Brain pericyte (primary cell): Measurements from ENCODE around the gene KHDC1.
"Not testable (repeated sequence)": the region's sequence is repeated elsewhere in the genome, so short reads cannot be mapped to it uniquely, and the experiment has no call there.

Experiments
- DNase-seq: peaks from one replicate; pipeline ENCODE4 v3.0.0-alpha.2; 2012; ENCODE audit warnings: low read depth, low spot score

KHDC1 gene

GRCh38 chr6:73250016-73250415 is 13.0 kb downstream of the KHDC1 start:
- no peak for DNase-seq

- DNase-seq: no peak
Observed at GRCh38 chr6:73248192-73248903, 14.6 kb downstream of the KHDC1 start.

DNA sequence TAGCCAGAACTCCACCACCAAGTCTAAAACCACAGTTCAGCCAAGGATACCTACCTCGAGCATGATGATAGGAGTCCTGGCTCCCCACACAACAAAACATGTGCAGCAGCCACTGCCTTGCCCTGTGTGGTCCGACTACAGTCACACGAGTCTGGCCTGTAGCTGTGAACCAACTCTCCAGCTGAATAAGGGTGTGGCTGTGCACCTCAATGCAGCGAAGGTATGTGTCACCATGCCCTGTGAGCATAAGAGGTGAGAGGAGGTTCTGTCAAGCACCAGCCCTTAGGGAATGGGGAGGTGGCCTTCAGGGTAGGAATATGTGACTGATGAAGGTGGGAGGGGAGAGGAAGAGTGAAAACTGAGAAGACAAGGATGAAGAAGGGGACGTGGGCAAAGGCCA is 21.0 kb downstream of the KHDC1 start:
- no peak for DNase-seq

GRCh38 chr6:73240730-73241129 is 22.3 kb downstream of the KHDC1 start:
- DNase-seq: no peak

DNA sequence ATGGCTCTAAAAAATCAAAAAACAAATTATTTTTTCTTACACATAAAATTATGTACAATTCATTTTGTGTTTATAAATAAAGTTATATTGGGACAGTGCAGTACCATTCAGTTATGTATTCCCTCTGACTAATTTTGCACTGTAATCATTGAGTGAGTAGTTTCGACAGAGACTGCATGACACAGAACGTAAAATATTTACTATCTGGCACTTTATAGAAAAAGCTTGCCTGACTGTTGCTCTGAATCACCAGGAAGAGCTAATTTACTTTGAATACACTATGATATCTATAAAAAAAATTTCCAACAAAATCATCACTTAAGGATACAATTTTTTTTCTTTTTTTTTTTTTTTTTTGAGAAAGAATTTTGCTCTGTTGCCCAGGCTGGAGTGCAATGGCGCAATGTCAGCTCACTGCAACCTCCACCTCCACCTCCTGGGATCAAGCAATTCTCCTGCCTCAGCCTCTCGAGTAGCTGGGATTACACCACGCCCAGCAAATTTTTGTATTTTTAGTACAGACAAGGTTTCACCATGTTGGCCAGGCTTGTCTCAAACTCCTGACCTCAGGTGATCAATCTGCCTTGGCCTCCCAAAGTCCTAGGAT is 26.7 kb downstream of the KHDC1 start:
- DNase-seq: no peak

DNA sequence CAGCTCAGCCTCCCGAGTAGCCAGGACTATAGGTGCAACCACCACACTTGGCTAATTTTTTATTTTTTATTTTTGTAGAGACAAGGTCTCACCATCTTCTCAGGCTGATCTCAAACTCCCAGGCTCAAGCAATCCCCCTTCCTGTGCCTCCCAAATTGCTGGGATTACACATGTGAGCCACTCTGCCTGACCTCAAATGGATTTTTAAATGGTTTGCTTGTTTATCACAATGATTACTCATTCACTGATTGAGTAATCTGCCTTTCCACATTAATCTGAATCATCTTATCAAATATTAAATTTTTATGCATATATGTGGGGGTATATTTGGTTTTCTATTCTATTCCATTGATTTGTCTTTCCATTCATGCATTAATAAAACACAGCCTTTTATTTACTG is 28.3 kb downstream of the KHDC1 start:
- DNase-seq: no peak

- not testable (repeated sequence) for DNase-seq
Observed at GRCh38 chr6:73233971-73234370, 29.0 kb downstream of the KHDC1 start.

- no peak for DNase-seq
Observed at GRCh38 chr6:73233048-73233447, 29.9 kb downstream of the KHDC1 start.

- no peak for DNase-seq
Observed at GRCh38 chr6:73231986-73232391, 31.0 kb downstream of the KHDC1 start.

DNA sequence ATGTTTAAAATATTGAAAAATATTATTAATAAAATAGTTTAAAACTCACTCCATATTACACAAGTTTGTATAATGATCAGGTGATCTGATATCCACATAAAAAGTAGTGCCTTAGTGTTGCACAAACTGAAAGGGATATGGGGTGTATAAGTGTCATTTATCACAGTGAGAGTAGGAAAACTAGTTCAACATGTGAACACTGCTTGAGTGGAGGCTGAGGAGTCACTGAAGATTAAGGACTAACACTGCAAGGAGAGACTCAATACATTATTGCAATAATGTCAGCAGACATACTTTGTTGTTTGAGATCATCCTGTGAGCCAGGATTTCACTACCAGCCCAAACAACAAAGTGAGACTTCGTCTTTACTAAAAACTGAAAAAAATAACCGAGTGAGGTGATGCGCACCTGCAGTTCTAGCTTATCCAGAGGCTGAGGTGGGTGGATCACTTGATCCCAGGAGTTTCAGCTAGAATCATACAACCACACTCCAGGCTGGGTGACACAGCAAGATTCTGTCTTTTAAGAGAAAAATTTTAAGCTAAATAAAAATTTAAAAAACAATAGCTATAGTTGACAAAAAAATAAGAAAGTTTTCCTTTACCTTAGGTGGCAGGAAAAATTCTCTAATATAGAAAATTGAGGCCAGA is 35.3 kb downstream of the KHDC1 start:
- DNase-seq: no peak

- DNase-seq: no peak
Observed at GRCh38 chr6:73225396-73225795, 37.6 kb downstream of the KHDC1 start, which contains the start of gene KHDC1L. Gene KHDC1L, minus strand, starts transcription at chr6:73225496. Its CDS starts 88 bp downstream, at chr6:73225408.

- DNase-seq: no peak
Observed at GRCh38 chr6:73216859-73217258, 46.1 kb downstream of the KHDC1 start.

GRCh38 chr6:73209117-73209516 is 53.9 kb downstream of the KHDC1 start:
- no peak for DNase-seq

DNA sequence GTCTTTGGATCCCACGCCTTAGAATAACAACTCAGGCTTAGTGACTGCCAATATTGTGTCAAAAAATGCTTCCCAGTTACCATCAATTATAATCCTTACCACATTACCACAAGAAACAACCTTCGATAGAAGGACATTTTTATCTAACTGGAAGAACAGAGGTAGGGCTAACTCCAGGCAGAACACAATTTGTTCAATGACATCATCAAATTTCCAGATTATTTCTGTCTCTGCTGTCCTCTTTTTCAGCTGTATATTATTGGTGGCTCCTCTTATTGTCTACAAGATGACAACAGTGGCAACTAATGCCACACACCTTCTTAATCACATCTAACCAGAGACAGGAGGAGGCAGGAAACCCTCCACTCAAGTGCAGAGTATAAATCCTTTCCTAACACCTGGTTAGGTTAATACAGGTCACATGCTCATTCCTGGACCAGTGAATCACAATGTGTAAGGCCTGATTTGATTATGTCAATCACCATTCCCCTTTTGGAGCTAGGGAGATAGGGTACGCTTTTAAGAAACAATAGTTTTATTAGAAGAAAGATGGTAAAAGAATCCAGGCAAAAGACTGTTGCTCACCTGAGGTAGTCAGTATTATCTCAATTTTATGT is 55.7 kb downstream of the KHDC1 start:
- no peak for DNase-seq

GRCh38 chr6:73204252-73204651 is 58.7 kb downstream of the KHDC1 start:
- no peak for DNase-seq

DNA sequence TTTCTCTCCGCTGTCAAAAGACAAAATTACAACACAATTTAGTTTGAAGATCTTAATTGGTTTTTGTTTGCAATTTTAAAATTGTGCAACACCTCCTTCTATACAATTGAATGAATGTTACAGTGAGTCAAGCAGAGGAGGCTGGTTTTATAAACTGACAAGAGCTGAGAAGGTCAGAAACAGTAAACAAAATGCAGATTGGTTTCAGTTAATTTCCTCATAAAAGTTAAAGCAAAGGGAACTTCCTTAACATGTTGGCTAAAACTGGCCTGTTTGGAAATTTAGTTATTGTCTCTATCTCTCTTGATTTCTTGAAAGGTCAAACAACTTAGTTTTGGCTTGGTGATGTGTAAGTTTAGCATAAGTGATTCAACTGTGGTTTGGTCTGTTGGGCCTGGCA is 59.9 kb downstream of the KHDC1 start:
- DNase-seq: no peak

DNA sequence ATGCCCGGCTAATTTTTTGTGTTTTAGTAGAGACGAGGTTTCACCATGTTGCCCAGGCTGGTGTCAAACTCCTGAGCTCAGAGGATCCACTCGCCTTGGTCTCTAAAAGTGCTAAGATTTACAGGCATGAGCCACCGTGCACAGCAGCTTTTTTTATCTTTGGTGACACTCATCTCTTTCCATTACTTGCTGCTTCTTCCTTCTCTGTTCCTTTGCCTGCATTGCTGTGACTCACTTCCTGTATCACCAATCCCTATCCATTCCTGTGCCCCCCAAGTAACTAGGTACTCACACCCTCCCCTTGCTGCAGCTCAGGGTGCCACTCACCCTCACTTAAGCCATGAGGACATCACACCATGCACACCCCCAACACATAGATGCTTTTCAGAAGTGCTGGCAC is 62.3 kb downstream of the KHDC1 start:
- DNase-seq: no peak

GRCh38 chr6:73200247-73200646 is 62.7 kb downstream of the KHDC1 start:
- no peak for DNase-seq

DNA sequence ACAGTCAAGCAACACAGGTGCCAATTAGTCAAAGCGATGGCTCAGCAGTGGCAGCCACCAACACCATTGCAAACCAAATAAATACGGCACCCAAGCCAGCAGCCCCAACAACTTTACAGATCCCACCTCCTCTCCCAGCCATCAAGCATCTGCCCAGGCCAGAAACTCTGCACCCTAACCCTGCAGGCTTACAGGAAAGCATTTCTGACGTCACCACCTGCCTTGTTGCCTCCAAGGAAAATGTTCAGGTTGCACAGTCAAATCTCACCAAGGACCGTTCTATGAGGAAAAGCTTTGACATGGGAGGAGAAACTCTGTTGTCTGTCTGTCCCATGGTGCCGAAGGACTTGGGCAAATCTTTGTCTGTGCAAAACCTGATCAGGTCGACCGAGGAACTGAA is 68.3 kb downstream of the KHDC1 start:
- no peak for DNase-seq

DNA sequence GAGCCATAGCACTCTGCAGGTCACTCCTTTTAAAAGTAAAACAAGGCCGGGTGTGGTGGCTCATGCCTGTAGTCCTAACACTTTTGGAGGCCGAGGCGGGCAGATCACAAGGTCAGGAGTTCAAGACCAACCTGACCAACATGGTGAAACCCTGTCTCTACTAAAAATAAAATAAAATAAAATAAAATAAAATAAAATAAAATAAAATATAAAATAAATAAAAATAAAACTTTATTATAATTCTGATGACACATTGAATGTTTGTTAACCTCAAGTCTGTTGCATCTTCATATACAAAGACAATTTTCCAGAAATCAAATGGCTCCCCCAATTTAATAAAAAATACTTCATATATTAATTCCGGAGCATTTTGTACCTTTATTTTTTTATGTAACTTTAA is 69.7 kb downstream of the KHDC1 start:
- not testable (repeated sequence) for DNase-seq
